Activated CD4-positive, alpha-beta T cell treated with anti-CD3 and anti-CD28 coated beads, Interleukin-2, amount 10 ng/mL, durations not matched to agents 24 days and 14 days (primary cell): Measurements from ENCODE around the gene OGFR. TPM values are rescaled to one million over a fixed set of nuclear protein-coding genes. Genes with fewer than 3 reads are reported as not detected.

Experiments
- DNase-seq: peaks from one replicate; pipeline ENCODE4 v3.0.0; 2022
- H3K27ac Mint-ChIP-seq: one replicate; pipeline ENCODE4 v1.8.0; 2022; ENCODE audit warnings: mild to moderate bottlenecking, mixed read lengths
- H3K27me3 Mint-ChIP-seq: one replicate; pipeline ENCODE4 v1.8.0; 2022; ENCODE audit warnings: mixed read lengths
- H3K36me3 Mint-ChIP-seq: one replicate; pipeline ENCODE4 v1.8.0; 2022; ENCODE audit warnings: low read depth, mild to moderate bottlenecking, mixed read lengths
- H3K4me1 Mint-ChIP-seq: one replicate; pipeline ENCODE4 v1.8.0; 2021; ENCODE audit warnings: mixed read lengths
- H3K4me3 Mint-ChIP-seq: one replicate; pipeline ENCODE4 v1.8.0; 2022; ENCODE audit warnings: mild to moderate bottlenecking, moderate library complexity, mixed read lengths
- H3K9me3 Mint-ChIP-seq: one replicate; pipeline ENCODE4 v1.8.0; 2021; ENCODE audit warnings: mixed read lengths
- intact Hi-C: fragments of 100-400 bp; cut with micrococcal nuclease; formaldehyde crosslinking; loops from one replicate; pipeline ENCODE4 v1.15.1; 2023
- total RNA-seq: library from RNA; stranded (reverse); gene quantifications from 2 replicates; pipeline ENCODE4 v1.2.3, GENCODE V29; 2022

OGFR gene
- total RNA-seq, 1 donor from 2014 or later, result 49.1 TPM

DNA sequence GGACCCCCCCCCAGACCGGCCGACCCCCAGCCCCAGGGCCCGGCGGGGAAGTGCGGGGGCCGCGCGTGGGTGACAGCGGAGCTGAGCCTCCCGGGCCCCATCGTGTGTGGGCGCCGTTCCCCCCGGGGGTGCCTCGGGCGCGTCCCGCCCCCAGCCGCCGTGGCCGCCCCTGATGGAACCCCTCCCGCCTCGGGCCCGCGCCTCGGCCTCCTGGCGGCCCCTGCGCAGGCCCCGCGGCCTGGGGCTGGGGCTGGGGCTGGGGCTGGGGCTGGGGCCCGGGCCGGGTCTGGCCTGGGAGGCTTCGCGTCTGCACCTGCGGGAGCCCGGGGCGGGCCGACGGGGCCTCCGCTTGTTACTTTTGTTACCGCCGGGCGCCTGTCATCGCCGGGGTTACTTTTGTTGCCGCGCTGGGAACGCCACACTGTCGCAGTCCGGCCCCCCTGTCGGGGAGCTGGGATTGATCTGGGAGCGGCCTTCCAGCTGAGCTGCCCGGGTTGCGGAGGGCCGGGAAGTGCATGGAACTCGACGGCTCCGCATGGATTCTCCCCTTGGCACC lies 598 bp downstream of the OGFR start:
- Mint-ChIP-seq H3K27me3 (no peaks in the 10 kb centered on the region), H3K36me3 (peaks cover 34% of the 10 kb centered on the region), H3K27ac (no peak overlapping the region), H3K9me3 (no peaks in the 10 kb centered on the region), H3K4me3 (peak overlapping the region; percentile 85), H3K4me1 (peaks cover 18% of the 10 kb centered on the region)
- intact Hi-C loops, result loop anchor here (5.0 kb wide), 2 partner anchors 57 to 303 kb away; partner anchors contain the start of gene TCFL5
- DNase-seq, result peak; percentile 76

DNA sequence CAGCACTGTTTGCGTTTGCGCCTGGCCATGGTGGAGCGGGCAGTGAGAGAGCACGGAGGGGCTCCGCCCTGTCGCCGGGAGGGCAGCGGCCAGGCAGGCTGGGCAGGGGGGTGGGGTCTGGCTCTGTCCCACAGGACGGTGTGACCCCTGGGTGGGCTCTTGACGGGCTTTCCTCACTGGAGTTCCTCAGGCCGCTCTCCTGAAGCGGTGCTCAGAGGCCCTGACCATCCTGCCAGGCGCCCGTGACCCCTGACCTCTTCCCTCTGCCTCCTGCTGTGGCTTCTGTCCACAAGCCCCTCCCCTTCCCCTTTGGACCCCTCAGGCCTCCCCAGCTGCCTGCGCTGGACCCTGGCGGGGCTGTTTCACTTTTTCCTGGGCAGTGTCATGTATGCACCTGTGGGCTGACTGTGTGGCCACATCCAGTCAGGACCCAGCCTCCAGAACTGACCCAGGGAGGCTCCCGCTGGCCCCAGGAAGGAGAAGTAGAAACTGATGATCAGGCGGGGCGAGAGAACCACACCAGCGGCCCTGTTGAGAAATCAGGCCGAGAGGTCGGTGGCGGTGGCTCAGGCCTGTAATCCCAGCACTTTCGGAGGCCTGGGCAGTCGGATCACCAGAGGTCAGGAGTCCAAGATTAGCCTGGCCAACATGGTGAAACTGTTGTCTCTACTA lies 1.2 kb downstream of the OGFR start:
- Mint-ChIP-seq H3K36me3 (peaks cover 35% of the 10 kb centered on the region), H3K4me3 (peak overlapping the region; percentile 85), H3K4me1 (peaks cover 18% of the 10 kb centered on the region), H3K27me3 (no peaks in the 10 kb centered on the region), H3K27ac (peak overlapping the region; percentile 78), H3K9me3 (no peaks in the 10 kb centered on the region)
- intact Hi-C loops, result loop anchor here (5.0 kb wide), 2 partner anchors 56 to 304 kb away; partner anchors contain the start of gene TCFL5
- no peak for DNase-seq

DNA sequence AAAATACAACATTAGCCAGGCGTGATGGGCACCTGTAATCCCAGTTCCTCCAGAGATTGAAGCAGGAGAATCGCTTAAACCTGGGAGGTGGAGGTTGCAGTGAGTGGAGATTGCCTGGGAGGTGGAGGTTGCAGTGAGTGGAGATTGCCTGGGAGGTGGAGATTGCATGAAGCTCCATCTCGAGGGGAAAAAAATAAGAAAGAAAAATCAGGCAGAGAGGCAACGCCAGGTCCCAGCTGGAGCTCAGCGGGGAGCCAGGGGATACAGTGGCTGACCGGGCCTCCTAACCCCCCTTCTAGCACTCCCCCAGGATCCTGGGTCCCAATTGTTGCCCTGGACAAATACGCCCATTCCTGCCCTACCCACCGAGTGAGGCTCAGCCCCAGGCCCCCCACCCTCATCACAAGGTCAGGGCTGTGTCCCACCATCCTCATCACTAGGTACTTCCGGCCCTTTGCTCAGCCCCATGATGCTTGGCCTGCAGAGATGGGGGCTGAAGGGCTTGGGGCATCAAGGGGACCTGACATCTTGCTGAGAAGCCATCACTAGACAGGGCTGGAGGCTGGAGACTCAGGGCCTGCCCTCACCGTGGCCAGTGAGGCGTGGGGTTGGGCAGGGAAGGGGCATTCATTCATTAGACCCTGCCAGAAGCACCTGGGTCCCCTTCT lies 1.9 kb downstream of the OGFR start:
- Mint-ChIP-seq H3K9me3 (no peaks in the 10 kb centered on the region), H3K27me3 (no peaks in the 10 kb centered on the region), H3K36me3 (peaks cover 33% of the 10 kb centered on the region), H3K27ac (peak overlapping the region; percentile 58), H3K4me3 (peak overlapping the region; percentile 85), H3K4me1 (peaks cover 18% of the 10 kb centered on the region)
- DNase-seq, result no peak
- intact Hi-C loops, result loop anchor here (5.0 kb wide), 2 partner anchors 56 to 304 kb away; partner anchors contain the start of gene TCFL5

DNA sequence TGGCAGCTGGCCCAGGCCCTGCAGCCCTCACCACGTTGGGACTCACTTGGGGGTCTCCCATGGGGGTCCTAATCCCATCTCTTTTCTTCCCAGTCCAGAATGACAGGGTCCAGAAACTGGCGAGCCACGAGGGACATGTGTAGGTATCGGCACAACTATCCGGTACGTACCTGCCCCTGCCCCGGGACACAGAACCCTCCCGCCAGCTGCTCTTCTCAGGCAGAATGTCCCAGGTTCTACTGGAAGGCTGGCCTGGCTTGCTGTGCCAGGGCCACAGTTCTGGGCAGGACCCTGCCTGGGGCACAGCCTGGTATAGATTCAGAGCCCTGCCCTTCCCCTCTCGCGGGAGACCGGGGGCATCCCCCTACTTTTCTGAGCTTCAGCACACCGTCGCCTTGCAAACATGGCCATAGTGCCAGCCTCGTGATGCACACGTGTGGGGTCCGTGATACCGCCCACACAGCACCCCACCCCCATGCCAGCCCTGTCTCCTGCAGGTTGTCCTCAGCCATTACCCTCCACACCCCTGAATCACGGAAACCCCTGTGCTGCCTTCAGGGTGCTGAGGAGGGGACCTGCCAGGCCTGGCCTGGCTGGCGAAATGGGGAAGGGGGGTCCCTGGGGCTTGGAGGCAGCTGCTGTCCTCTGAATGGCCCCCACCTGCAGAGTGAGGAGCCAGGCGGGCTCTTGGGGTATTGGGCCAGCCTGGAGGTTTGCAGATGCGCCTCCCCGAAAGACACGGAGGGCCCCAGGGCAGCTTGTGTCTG lies 3.0 kb downstream of the OGFR start:
- Mint-ChIP-seq H3K9me3 (no peaks in the 10 kb centered on the region), H3K4me3 (peak overlapping the region; percentile 51), H3K27me3 (no peaks in the 10 kb centered on the region), H3K36me3 (peaks cover 39% of the 10 kb centered on the region), H3K27ac (no peak overlapping the region), H3K4me1 (peaks cover 20% of the 10 kb centered on the region)
- no peak for DNase-seq
- intact Hi-C loops, result loop anchor here (5.0 kb wide), 2 partner anchors 55 to 305 kb away; partner anchors contain the start of gene TCFL5

DNA sequence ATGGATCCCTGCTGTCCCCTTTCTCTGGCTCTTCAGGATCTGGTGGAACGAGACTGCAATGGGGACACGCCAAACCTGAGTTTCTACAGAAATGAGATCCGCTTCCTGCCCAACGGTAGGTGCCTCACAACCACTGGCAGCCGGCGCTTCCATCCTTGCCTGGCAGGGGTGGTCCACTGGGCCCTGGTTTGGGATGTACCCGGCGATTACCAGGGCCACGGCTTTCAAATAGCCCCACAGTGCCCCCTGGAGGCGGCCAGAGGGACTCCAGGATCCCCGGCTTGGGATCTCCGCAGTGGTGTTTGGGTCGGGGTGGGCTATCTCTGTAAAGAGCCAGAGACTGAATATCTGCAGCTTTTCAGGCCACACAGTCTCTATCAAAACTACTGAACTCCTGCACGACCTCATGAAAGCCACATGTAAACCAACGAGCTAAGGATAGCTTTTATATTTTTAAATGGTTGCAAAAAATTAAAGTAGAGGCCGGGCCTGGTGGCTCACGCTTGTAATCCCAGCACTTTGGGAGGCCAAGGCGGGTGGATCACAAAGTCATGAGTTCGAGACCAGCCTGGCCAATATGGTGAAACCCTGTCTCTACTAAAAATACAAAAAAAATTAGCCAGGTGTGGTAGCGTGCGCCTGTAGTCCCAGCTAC lies 3.7 kb downstream of the OGFR start:
- Mint-ChIP-seq H3K9me3 (no peaks in the 10 kb centered on the region), H3K4me3 (peak overlapping the region; percentile 45), H3K4me1 (peaks cover 20% of the 10 kb centered on the region), H3K27me3 (no peaks in the 10 kb centered on the region), H3K27ac (peak overlapping the region; percentile 72), H3K36me3 (peaks cover 42% of the 10 kb centered on the region)
- intact Hi-C loops, result loop anchor here (5.0 kb wide), 2 partner anchors 54 to 306 kb away; partner anchors contain the start of gene TCFL5
- DNase-seq, result peak; percentile 93

DNA sequence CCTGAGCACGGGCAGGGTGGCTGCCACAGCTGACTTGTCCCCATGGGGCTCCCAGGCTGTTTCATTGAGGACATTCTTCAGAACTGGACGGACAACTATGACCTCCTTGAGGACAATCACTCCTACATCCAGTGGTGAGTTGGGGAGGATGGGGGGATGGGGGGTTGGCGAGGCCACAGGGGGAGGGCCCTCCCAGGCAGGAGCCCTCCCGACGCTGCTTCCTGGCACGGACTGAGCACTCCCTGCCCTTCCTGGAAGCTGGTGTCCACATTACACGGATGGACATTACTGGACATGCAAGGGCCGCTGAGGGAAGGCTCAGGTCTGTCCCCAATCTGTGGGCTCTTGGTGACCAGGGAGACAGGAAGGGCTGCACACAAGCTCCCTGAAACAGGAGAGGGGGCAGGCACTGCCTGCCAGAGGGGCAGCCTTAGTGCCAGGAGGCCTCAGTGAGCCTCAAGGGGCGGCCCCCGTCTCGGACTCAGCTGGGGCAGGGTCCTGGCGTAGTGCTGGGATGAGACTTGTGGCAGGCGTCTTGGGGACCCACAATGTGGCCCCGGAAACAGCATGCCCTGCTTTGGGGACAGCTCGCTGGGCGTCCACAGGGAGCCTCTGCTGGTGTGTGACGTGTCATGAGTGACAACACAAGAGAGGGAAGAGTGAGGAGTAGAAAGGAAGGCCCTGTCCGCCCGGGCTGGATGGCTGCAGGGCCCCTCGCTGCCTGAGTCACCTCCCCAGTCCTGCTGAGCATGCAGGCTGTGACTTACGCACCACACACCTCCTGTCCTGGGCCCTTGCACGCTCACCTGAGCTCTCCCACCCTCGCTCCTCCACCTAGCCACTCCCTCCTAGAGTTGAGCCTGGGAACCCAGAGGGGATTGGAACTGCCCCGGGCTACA lies 5.1 kb downstream of the OGFR start:
- intact Hi-C loops, result loop anchor here (5.0 kb wide), 2 partner anchors 53 to 307 kb away; partner anchors contain the start of gene TCFL5
- peaks cover 4% of the 10 kb centered on the region for H3K27me3 Mint-ChIP-seq

DNA sequence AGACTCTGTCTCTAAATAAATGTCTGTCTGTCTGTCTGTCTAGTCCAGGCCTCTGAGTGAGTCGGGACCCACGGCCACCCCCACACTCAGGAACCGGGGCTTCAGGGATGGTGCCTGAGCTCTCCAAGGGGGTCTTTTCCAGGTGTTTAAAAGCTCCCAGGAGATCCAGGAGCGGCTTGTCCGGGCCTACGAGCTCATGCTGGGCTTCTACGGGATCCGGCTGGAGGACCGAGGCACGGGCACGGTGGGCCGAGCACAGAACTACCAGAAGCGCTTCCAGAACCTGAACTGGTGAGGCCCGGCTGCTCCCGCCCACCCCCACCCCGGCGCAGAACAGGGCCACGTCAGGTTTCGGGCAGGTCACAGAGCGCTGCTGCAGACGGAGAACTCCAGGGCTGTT lies 6.7 kb downstream of the OGFR start:
- peaks cover 37% of the 10 kb centered on the region for H3K36me3 Mint-ChIP-seq
- intact Hi-C loops, result no loop called here

More for the DNA sequence above, 5.1 kb downstream of the OGFR start:
- H3K9me3 Mint-ChIP-seq, result no peaks in the 10 kb centered on the region
- H3K36me3 Mint-ChIP-seq, result peaks cover 40% of the 10 kb centered on the region
- H3K4me1 Mint-ChIP-seq, result peaks cover 17% of the 10 kb centered on the region
- no peak for DNase-seq
- no peak overlapping the region for H3K27ac Mint-ChIP-seq
- no peak overlapping the region for H3K4me3 Mint-ChIP-seq

DNA sequence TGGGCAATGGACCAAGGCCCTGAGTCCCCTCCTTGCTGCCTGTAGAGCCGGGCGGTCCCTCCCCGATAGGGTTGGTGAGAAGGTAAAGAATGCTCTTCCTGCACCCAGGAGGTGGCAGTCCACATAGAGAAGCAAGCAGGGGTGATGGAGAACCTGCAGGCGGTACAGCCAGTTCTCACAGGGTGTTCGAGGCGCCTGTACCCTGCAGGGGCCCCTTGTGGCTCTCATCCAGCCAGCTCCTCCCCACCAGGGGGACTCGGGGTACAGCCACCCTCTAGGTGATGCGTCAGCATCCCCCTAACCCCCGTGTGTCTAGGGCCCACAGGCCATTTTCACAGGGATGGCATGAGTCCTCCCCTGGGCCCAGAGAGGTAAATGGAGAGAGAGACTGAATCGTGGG lies 7.1 kb downstream of the OGFR start:
- Mint-ChIP-seq H3K27me3 (peaks cover 20% of the 10 kb centered on the region), H3K36me3 (peaks cover 34% of the 10 kb centered on the region), H3K4me1 (peaks cover 7% of the 10 kb centered on the region), H3K4me3 (no peak overlapping the region), H3K9me3 (no peaks in the 10 kb centered on the region), H3K27ac (no peak overlapping the region)
- intact Hi-C loops, result no loop called here
- no peak for DNase-seq

More for the DNA sequence above, 6.7 kb downstream of the OGFR start:
- Mint-ChIP-seq H3K27me3 (peaks cover 18% of the 10 kb centered on the region), H3K27ac (no peak overlapping the region), H3K9me3 (no peaks in the 10 kb centered on the region), H3K4me1 (peaks cover 11% of the 10 kb centered on the region), H3K4me3 (no peak overlapping the region)
- no peak for DNase-seq

DNA sequence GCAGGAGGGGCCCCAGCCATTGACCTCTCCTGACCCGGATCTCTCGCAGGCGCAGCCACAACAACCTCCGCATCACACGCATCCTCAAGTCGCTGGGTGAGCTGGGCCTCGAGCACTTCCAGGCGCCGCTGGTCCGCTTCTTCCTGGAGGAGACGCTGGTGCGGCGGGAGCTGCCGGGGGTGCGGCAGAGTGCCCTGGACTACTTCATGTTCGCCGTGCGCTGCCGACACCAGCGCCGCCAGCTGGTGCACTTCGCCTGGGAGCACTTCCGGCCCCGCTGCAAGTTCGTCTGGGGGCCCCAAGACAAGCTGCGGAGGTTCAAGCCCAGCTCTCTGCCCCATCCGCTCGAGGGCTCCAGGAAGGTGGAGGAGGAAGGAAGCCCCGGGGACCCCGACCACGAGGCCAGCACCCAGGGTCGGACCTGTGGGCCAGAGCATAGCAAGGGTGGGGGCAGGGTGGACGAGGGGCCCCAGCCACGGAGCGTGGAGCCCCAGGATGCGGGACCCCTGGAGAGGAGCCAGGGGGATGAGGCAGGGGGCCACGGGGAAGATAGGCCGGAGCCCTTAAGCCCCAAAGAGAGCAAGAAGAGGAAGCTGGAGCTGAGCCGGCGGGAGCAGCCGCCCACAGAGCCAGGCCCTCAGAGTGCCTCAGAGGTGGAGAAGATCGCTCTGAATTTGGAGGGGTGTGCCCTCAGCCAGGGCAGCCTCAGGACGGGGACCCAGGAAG lies 7.7 kb downstream of the OGFR start:
- DNase-seq, result no peak
- intact Hi-C loops, result no loop called here
- H3K27me3 Mint-ChIP-seq, result peaks cover 20% of the 10 kb centered on the region
- no peak overlapping the region for H3K27ac Mint-ChIP-seq
- no peak overlapping the region for H3K4me3 Mint-ChIP-seq
- peaks cover 32% of the 10 kb centered on the region for H3K36me3 Mint-ChIP-seq
- H3K4me1 Mint-ChIP-seq, result peaks cover 5% of the 10 kb centered on the region
- H3K9me3 Mint-ChIP-seq, result no peaks in the 10 kb centered on the region

DNA sequence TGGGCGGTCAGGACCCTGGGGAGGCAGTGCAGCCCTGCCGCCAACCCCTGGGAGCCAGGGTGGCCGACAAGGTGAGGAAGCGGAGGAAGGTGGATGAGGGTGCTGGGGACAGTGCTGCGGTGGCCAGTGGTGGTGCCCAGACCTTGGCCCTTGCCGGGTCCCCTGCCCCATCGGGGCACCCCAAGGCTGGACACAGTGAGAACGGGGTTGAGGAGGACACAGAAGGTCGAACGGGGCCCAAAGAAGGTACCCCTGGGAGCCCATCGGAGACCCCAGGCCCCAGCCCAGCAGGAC lies 8.2 kb downstream of the OGFR start:
- H3K9me3 Mint-ChIP-seq, result no peaks in the 10 kb centered on the region
- intact Hi-C loops, result no loop called here
- no peak overlapping the region for H3K4me3 Mint-ChIP-seq
- H3K27ac Mint-ChIP-seq, result no peak overlapping the region
- H3K4me1 Mint-ChIP-seq, result peaks cover 5% of the 10 kb centered on the region
- H3K36me3 Mint-ChIP-seq, result peaks cover 28% of the 10 kb centered on the region
- H3K27me3 Mint-ChIP-seq, result peaks cover 20% of the 10 kb centered on the region
- no peak for DNase-seq

DNA sequence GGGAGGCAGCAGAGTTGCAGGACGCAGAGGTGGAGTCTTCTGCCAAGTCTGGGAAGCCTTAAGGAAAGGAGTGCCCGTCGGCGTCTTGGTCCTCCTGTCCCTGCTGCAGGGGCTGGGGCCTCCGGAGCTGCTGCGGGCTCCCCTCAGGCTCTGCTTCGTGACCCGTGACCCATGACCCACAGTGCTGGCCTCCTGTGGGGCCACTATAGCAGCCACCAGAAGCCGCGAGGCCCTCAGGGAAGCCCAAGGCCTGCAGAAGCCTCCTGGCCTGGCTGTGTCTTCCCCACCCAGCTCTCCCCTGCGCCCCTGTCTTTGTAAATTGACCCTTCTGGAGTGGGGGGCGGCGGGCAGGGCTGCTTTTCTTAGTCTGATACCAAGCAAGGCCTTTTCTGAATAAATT lies 9.0 kb downstream of the OGFR start:
- H3K4me3 Mint-ChIP-seq, result no peak overlapping the region
- H3K4me1 Mint-ChIP-seq, result peaks cover 2% of the 10 kb centered on the region
- H3K9me3 Mint-ChIP-seq, result no peaks in the 10 kb centered on the region
- no peak overlapping the region for H3K27ac Mint-ChIP-seq
- H3K27me3 Mint-ChIP-seq, result peaks cover 24% of the 10 kb centered on the region
- intact Hi-C loops, result no loop called here
- DNase-seq, result no peak
- peaks cover 24% of the 10 kb centered on the region for H3K36me3 Mint-ChIP-seq

DNA sequence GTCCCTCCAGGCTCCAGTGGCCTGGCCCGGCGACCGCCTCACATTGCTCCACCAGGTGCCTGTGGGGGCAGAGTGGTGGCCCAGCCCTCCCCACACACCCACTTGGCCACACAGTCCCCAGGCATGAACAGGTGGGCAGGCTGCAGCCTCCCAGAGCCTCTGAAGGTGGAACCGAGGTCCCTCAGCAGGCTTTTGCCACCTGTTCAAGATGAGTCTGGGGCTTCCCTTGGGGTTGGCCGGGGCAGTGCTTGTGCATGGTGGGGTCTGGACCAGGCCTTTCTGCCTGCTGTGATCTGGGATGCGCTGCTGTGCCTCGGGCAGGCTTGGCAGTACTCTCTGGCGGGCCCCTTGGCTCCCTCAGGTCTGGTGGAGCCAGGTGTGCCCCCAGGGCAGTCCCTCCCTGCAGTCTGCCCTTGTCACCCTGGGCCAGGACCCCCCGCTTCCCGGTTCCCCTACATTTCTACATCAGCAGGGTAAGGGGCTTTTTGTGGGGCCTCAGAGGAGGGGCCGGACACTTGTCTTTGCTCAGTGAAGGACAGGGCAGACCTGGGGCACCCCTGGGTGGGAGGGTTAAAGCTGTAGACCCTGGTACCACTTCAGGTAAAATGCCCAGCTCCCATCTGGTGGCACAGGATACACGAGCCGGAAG lies 9.5 kb downstream of the OGFR start:
- H3K36me3 Mint-ChIP-seq, result peaks cover 21% of the 10 kb centered on the region
- no peak overlapping the region for H3K27ac Mint-ChIP-seq
- peaks cover 2% of the 10 kb centered on the region for H3K4me1 Mint-ChIP-seq
- DNase-seq, result no peak
- H3K27me3 Mint-ChIP-seq, result peaks cover 24% of the 10 kb centered on the region
- no peaks in the 10 kb centered on the region for H3K9me3 Mint-ChIP-seq
- intact Hi-C loops, result no loop called here
- H3K4me3 Mint-ChIP-seq, result no peak overlapping the region
